MCF 10A (cell line): Measurements from ENCODE around the gene BCS1L. TPM values are rescaled to one million over a fixed set of nuclear protein-coding genes. Genes with fewer than 3 reads are reported as not detected.

Experiments
- BruUV-seq: library from RNA; stranded (reverse); fragments of 400-500 nt; replicated peaks from 2 replicates; lab custom pipeline; 2021; lab: Mats Ljungman, UMichigan
- CTCF ChIA-PET: fragments of 300-600 bp; sonication (Branson Sonifier 250); formaldehyde crosslinking; extraction: SDS; loops from one replicate; lab custom pipeline; 2021; ENCODE audit warnings: antibody characterized with exemption, inconsistent platforms; lab: Yijun Ruan, JAX
- POLR2A ChIA-PET: fragments of 300-600, 350-650 bp; sonication (Branson Sonifier 250); formaldehyde crosslinking; extraction: SDS; loops from one replicate; lab custom pipeline; 2020; ENCODE audit warnings: antibody characterized with exemption, inconsistent platforms; lab: Yijun Ruan, JAX
- DNase-seq: peaks from one replicate; pipeline ENCODE4 v3.0.0-alpha.2; 2018; ENCODE audit not compliant: unreplicated experiment
- H3K27ac Mint-ChIP-seq: one replicate; pipeline ENCODE4 v1.8.0; 2022; ENCODE audit warnings: mild to moderate bottlenecking, low read depth, mixed read lengths; ENCODE audit not compliant: unreplicated experiment
- H3K27me3 Mint-ChIP-seq: one replicate; pipeline ENCODE4 v1.8.0; 2022; ENCODE audit warnings: mixed read lengths; ENCODE audit not compliant: insufficient read depth, unreplicated experiment
- H3K36me3 Mint-ChIP-seq: one replicate; pipeline ENCODE4 v1.8.0; 2022; ENCODE audit warnings: mild to moderate bottlenecking, moderate library complexity, mixed read lengths; ENCODE audit not compliant: insufficient read depth, unreplicated experiment
- H3K4me1 Mint-ChIP-seq: one replicate; pipeline ENCODE4 v1.8.0; 2022; ENCODE audit warnings: mixed read lengths; ENCODE audit not compliant: insufficient read depth, unreplicated experiment
- H3K4me3 Mint-ChIP-seq: one replicate; pipeline ENCODE4 v1.8.0; 2022; ENCODE audit warnings: mild to moderate bottlenecking, moderate library complexity, mixed read lengths; ENCODE audit not compliant: unreplicated experiment
- H3K9me3 Mint-ChIP-seq: one replicate; pipeline ENCODE4 v1.8.0; 2022; ENCODE audit warnings: mixed read lengths; ENCODE audit not compliant: unreplicated experiment
- intact Hi-C: fragments of 100-400 bp; cut with micrococcal nuclease; formaldehyde crosslinking; loops from 2 replicates; pipeline ENCODE4 v1.14.1; 2022
- total RNA-seq: library from RNA; stranded (reverse); gene quantifications from 2 replicates; pipeline ENCODE4 v1.2.3, GENCODE V29; 2022
- TF ChIP-seq, protein P1 (sequence below): fragments of 200-600 bp; IDR thresholded peaks from one replicate; pipeline ENCODE4 v1.8.0; 2022; ENCODE audit warnings: antibody characterized with exemption, mild to moderate bottlenecking; ENCODE audit not compliant: unreplicated experiment

BCS1L gene
- total RNA-seq, 1 experiment from 2014 or later = 96.0 TPM

DNA sequence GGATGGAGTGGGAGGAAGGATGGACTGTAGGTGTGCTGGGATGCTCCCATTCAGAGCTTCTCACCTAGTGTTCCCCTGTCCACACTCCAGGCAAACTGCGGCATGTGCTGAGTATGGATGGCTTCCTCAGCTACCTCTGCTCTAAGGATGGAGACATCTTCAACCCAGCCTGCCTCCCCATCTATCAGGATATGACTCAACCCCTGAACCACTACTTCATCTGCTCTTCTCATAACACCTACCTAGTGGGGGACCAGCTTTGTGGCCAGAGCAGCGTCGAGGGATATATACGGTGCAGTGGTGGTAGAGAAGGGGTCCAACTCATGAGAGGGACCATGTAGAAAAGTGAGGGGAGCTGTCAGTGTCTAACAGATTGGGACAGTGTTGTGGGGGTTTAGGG, 31.5 kb upstream of the BCS1L start:
- no peaks in the 10 kb centered on the region for H3K4me1 Mint-ChIP-seq
- H3K36me3 Mint-ChIP-seq = peaks cover 6% of the 10 kb centered on the region
- H3K9me3 Mint-ChIP-seq = no peaks in the 10 kb centered on the region
- ChIA-PET CTCF (interaction anchor here (0.9 to 1.1 kb wide), 4 partner anchors 11 to 98 kb away, joined by 3 to 6 read pairs (median 4); no protein-coding TSS in a partner anchor), POLR2A (no interaction called here)
- intact Hi-C loops = no loop called here
- H3K27ac Mint-ChIP-seq = no peak overlapping the region
- no TSS peak for BruUV-seq
- no peak for DNase-seq
- H3K4me3 Mint-ChIP-seq = no peak overlapping the region
- H3K27me3 Mint-ChIP-seq = no peaks in the 10 kb centered on the region
- TF ChIP-seq, protein P1, sequence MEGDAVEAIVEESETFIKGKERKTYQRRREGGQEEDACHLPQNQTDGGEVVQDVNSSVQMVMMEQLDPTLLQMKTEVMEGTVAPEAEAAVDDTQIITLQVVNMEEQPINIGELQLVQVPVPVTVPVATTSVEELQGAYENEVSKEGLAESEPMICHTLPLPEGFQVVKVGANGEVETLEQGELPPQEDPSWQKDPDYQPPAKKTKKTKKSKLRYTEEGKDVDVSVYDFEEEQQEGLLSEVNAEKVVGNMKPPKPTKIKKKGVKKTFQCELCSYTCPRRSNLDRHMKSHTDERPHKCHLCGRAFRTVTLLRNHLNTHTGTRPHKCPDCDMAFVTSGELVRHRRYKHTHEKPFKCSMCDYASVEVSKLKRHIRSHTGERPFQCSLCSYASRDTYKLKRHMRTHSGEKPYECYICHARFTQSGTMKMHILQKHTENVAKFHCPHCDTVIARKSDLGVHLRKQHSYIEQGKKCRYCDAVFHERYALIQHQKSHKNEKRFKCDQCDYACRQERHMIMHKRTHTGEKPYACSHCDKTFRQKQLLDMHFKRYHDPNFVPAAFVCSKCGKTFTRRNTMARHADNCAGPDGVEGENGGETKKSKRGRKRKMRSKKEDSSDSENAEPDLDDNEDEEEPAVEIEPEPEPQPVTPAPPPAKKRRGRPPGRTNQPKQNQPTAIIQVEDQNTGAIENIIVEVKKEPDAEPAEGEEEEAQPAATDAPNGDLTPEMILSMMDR = no peak

DNA sequence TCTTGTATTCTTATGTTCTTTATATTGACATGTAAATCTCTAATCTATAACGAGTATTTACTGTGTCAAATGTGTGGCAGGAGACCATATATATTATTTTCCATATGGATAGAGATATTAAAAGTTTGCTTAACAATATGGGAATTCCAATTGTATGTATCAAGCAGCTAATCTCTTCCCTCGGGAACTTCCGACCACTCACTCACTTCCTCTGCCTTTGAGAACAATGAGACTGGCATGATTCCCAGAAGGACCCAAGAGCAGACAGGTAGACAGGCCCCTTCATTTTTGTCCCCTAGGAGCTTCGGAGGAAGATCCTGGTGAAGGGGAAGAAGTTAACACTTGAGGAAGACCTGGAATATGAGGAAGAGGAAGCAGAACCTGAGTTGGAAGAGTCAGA, 27.6 kb upstream of the BCS1L start:
- Mint-ChIP-seq H3K27ac (no peak overlapping the region), H3K4me3 (no peak overlapping the region), H3K4me1 (no peaks in the 10 kb centered on the region), H3K9me3 (no peaks in the 10 kb centered on the region), H3K36me3 (peaks cover 23% of the 10 kb centered on the region), H3K27me3 (no peaks in the 10 kb centered on the region)
- ChIA-PET POLR2A (interaction anchor here (0.6 to 1.2 kb wide), 3 partner anchors 9 to 24 kb away, joined by 3 to 4 read pairs (median 4); partner anchors contain the start of gene PLCD4), CTCF (interaction anchor here (0.5 to 1.2 kb wide), 6 partner anchors 16 to 110 kb away, joined by 3 to 5 read pairs (median 4); no protein-coding TSS in a partner anchor)
- no TSS peak for BruUV-seq
- DNase-seq = peak; percentile 80
- TF ChIP-seq, protein P1 = no peak
- intact Hi-C loops = no loop called here

DNA sequence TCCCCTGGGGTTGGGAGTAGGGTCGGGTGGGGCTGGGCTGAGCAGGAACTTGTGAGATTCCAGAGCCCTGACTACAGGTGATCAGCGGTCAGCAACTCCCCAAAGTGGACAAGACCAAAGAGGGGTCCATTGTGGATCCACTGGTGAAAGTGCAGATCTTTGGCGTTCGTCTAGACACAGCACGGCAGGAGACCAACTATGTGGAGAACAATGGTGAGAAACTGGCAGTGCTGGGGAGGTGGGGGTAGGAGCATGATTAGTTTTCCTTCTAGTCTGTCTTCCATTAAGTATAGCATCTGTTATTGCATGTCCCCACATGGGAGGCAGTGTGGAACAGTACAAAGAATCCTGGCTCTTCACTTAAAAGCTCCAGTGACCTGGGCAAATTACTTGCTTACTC, 23.8 kb upstream of the BCS1L start:
- intact Hi-C loops = no loop called here
- CTCF ChIA-PET = interaction anchor here (0.6 to 1.5 kb wide), 2 partner anchors 12 to 49 kb away, joined by 4 to 5 read pairs; no protein-coding TSS in a partner anchor
- POLR2A ChIA-PET = interaction anchor here (0.6 kb wide), 1 partner anchor 116 kb away, joined by 5 read pairs; no protein-coding TSS in a partner anchor

DNA sequence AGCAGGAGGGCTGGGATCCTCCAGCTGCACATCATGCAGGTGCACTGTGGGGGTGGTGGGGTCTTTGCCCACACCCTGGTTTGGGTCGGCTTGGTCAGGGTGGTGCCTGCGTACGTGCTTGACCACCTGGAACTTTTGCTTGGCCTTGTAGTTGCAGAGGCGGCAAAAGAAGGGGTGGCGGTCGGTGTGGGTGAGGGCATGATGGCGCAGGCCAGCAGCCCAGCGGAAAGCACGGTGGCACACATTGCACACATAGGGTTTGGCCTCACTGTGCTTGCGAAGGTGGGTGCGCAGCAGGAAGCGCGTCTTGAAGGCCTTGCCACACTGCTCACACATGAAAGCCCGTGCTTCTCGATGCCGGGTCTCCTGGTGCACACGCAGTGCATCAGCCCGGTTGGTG, 21.1 kb upstream of the BCS1L start:
- H3K4me3 Mint-ChIP-seq = no peak overlapping the region
- POLR2A ChIA-PET = no interaction called here

More for the DNA sequence above, 23.8 kb upstream of the BCS1L start:
- TF ChIP-seq, protein P1 = no peak
- H3K4me3 Mint-ChIP-seq = no peak overlapping the region
- H3K27ac Mint-ChIP-seq = no peak overlapping the region
- no peak for DNase-seq
- no TSS peak for BruUV-seq
- H3K4me1 Mint-ChIP-seq = no peaks in the 10 kb centered on the region
- peaks cover 53% of the 10 kb centered on the region for H3K36me3 Mint-ChIP-seq
- H3K27me3 Mint-ChIP-seq = no peaks in the 10 kb centered on the region
- H3K9me3 Mint-ChIP-seq = no peaks in the 10 kb centered on the region

More for the DNA sequence above, 21.1 kb upstream of the BCS1L start:
- Mint-ChIP-seq H3K4me1 (no peaks in the 10 kb centered on the region), H3K9me3 (no peaks in the 10 kb centered on the region), H3K27me3 (no peaks in the 10 kb centered on the region), H3K36me3 (peaks cover 72% of the 10 kb centered on the region), H3K27ac (no peak overlapping the region)
- intact Hi-C loops = no loop called here
- BruUV-seq = no TSS peak
- CTCF ChIA-PET = interaction anchor here (0.8 to 1.3 kb wide), 2 partner anchors 10 to 19 kb away, joined by 4 read pairs; no protein-coding TSS in a partner anchor
- TF ChIP-seq, protein P1 = no peak
- DNase-seq = no peak
